ENCODE measurements around the gene CCL1. TPM values are rescaled to one million over a fixed set of nuclear protein-coding genes. Genes with fewer than 3 reads are reported as not detected.

The CCL1 gene
- total RNA-seq, 1 experiment from 2014 or later = not detected

GRCh38 chr17:34406226-34406625 lies 43.2 kb upstream of the CCL1 start:
- H3K27ac ChIP-seq (ENCODE audit: insufficient read length, low read depth, low read length) = no peak overlapping the region
- peaks cover 12% of the 10 kb centered on the region; the same call in 1 of the 2 replicates for H3K27me3 ChIP-seq (ENCODE audit: insufficient read depth, low read length)
- H3K4me3 Mint-ChIP-seq = no peak overlapping the region

More at GRCh38 chr17:34406226-34406625, 43.2 kb upstream of the CCL1 start:
- Histone ChIP-seq H2BK15ac (ENCODE audit: low read depth, low read length) (no peak overlapping the region), H2BK20ac (ENCODE audit: low read depth, low read length, poor library complexity, severe bottlenecking) (no peak overlapping the region), H2BK12ac (ENCODE audit: insufficient read length, low read depth, low read length) (no peak overlapping the region), H3T11ph (ENCODE audit: low read length) (no peak overlapping the region), H4K91ac (ENCODE audit: insufficient read length, low read depth, low read length) (no peak overlapping the region), H3K4me2 (ENCODE audit: insufficient read depth, insufficient read length, low read length) (no peak overlapping the region), H4K8ac (replicated peaks; ENCODE audit: insufficient read length, low read depth, low read length) (no peak overlapping the region), H4K5ac (ENCODE audit: insufficient read length, low read depth, low read length) (no peak overlapping the region), H3K4ac (ENCODE audit: low read depth, low read length) (no peak overlapping the region), H4K20me1 (ENCODE audit: control insufficient read depth, insufficient read depth, insufficient read length) (no peaks in the 10 kb centered on the region), H3K56ac (ENCODE audit: insufficient read length, low read depth, low read length) (no peak overlapping the region), H3K9me3 (ENCODE audit: control insufficient read depth, low read depth, low read length) (no peaks in the 10 kb centered on the region), H2BK5ac (ENCODE audit: insufficient read length, low read length) (no peak overlapping the region), H3K23ac (ENCODE audit: insufficient read length, low read depth, low read length) (no peak overlapping the region), H3K79me1 (ENCODE audit: insufficient read depth, low read depth, low read length, poor library complexity, severe bottlenecking) (no peaks in the 10 kb centered on the region), H3K79me2 (ENCODE audit: insufficient read depth, low read length) (no peaks in the 10 kb centered on the region), H2AFZ (ENCODE audit: low read length) (no peak overlapping the region), H3K18ac (ENCODE audit: insufficient read length, low read depth, low read length) (no peak overlapping the region), H3K9ac (ENCODE audit: extremely low read depth, insufficient read length, low read length) (no peak overlapping the region), H2AK5ac (ENCODE audit: insufficient read length, low read length) (no peak overlapping the region), H3K4me1 (ENCODE audit: insufficient read depth, low read length) (no peaks in the 10 kb centered on the region; the same call in 1 of the 2 replicates), H3K23me2 (ENCODE audit: insufficient read length, low read depth, low read length, poor library complexity, severe bottlenecking) (no peaks in the 10 kb centered on the region), H2BK120ac (ENCODE audit: low read depth, low read length, poor library complexity, severe bottlenecking) (no peak overlapping the region), H3K14ac (ENCODE audit: insufficient read depth, low read length) (no peak overlapping the region)
- Mint-ChIP-seq H3K36me3 (ENCODE audit: insufficient read depth in 1 of 3, low read depth in 3 of 3) (no peaks in the 10 kb centered on the region; a peak in 1 of 7 replicates), H3K4me1 (peaks cover 26 to 34% of the 10 kb centered on the region in 2 experiments), H3K27ac (no peak overlapping the region; a peak in 1 of 7 replicates), H3K9me3 (peaks cover 0 to 6% of the 10 kb centered on the region in 2 experiments; a peak in 2 of 5 replicates), H3K27me3 (ENCODE audit: low read depth) (peaks cover 37% of the 10 kb centered on the region)
- WGBS (ENCODE audit: extremely low coverage, insufficient read length, low lambda C conversion rate) = no CpG with 5 or more reads among the region's 6 CpGs
- no peak for TF ChIP-seq CTCF (conservative IDR thresholded peaks at IDR 0.05)
- DNase-seq = no peak

All from H9 (cell line).